ENCODE results near the gene PRSS53. TPM values are rescaled to one million over a fixed set of nuclear protein-coding genes. Genes with fewer than 3 reads are reported as not detected.

The PRSS53 gene
- total RNA-seq, 2 donors from 2014 or later: 7.4 to 12.1 TPM

GRCh38 chr16:31043898-31044481 lies 44.8 kb downstream of the PRSS53 start:
- Mint-ChIP-seq H3K36me3 (no peaks in the 10 kb centered on the region), H3K9me3 (no peaks in the 10 kb centered on the region), H3K27ac (peak overlapping the region in 1 of 2 donors; percentile 9)
- DNase-seq (ENCODE audit: low spot score in 2 of 2) (no peak), ATAC-seq (no peak)

- Mint-ChIP-seq H3K36me3 (no peaks in the 10 kb centered on the region), H3K27ac (no peak overlapping the region), H3K9me3 (no peaks in the 10 kb centered on the region)
- ATAC-seq (no peak), DNase-seq (ENCODE audit: low spot score in 2 of 2) (no peak)
Measured at GRCh38 chr16:31043352-31043751, 45.4 kb downstream of the PRSS53 start.

GRCh38 chr16:31042866-31043265 lies 45.9 kb downstream of the PRSS53 start:
- no peak for ATAC-seq
- H3K9me3 Mint-ChIP-seq: no peaks in the 10 kb centered on the region
- H3K27ac Mint-ChIP-seq: no peak overlapping the region

GRCh38 chr16:31038993-31039392 lies 49.8 kb downstream of the PRSS53 start:
- no peak for DNase-seq (ENCODE audit: low spot score in 2 of 2)
- H3K36me3 Mint-ChIP-seq: no peaks in the 10 kb centered on the region
- H3K9me3 Mint-ChIP-seq: no peaks in the 10 kb centered on the region
- peak overlapping the region; percentile 12 to 79 for H3K27ac Mint-ChIP-seq
- ATAC-seq: no peak

More at GRCh38 chr16:31042866-31043265, 45.9 kb downstream of the PRSS53 start:
- no peaks in the 10 kb centered on the region for H3K36me3 Mint-ChIP-seq
- no peak for DNase-seq (ENCODE audit: low spot score in 2 of 2)

- ATAC-seq: no peak
- peak overlapping the region in 1 of 2 donors; percentile 59 for H3K27ac Mint-ChIP-seq
- DNase-seq (ENCODE audit: low spot score in 2 of 2): no peak
- no peaks in the 10 kb centered on the region for H3K9me3 Mint-ChIP-seq
- H3K36me3 Mint-ChIP-seq: peaks cover 4 to 6% of the 10 kb centered on the region in 2 donors
Measured at GRCh38 chr16:31036691-31037090, 52.1 kb downstream of the PRSS53 start.

GRCh38 chr16:31033709-31034492 lies 54.8 kb downstream of the PRSS53 start:
- peak overlapping the region; percentile 85 to 98 for H3K27ac Mint-ChIP-seq
- H3K9me3 Mint-ChIP-seq: no peaks in the 10 kb centered on the region
- ATAC-seq: peak; percentile 41 to 59
- DNase-seq (ENCODE audit: low spot score in 2 of 2): peak; percentile 84 to 86
- peaks cover 4 to 6% of the 10 kb centered on the region in 2 donors for H3K36me3 Mint-ChIP-seq

Other genes with a start within 250 kb of the PRSS53 start
- gene BCL7C, start 194.9 kb downstream of the PRSS53 start, total RNA-seq: 10 to 100 TPM; 27.3 to 45.9 TPM
- under 1 TPM; 0.29 to 0.96 TPM for gene CTF1, start 192.3 kb downstream of the PRSS53 start, total RNA-seq
- gene FBXL19, start 165.4 kb downstream of the PRSS53 start, total RNA-seq: 10 to 100 TPM; 24.4 to 36.4 TPM
- 10 to 100 TPM in 1 of 2 donors, 1 to 10 TPM in 1; 7.3 to 17.1 TPM for gene ORAI3, start 139.9 kb downstream of the PRSS53 start, total RNA-seq
- 10 to 100 TPM; 24.5 to 34.1 TPM for gene SETD1A, start 131.2 kb downstream of the PRSS53 start, total RNA-seq
- gene HSD3B7, start 103.7 kb downstream of the PRSS53 start, total RNA-seq: 1 to 10 TPM; 4.1 to 9.2 TPM
- gene STX1B, start 78.3 kb downstream of the PRSS53 start, total RNA-seq: 1 to 10 TPM in 1 of 2 donors, under 1 TPM in 1; 0.87 to 4.5 TPM
- gene STX4, start 55.4 kb downstream of the PRSS53 start, total RNA-seq: 10 to 100 TPM; 63.4 to 66.1 TPM
- 10 to 100 TPM; 14.5 to 32.7 TPM for gene ZNF668, start 14.7 kb downstream of the PRSS53 start, total RNA-seq
- 10 to 100 TPM; 20.2 to 35.6 TPM for gene ZNF646, start 14.5 kb downstream of the PRSS53 start, total RNA-seq
- gene VKORC1, start 5.9 kb upstream of the PRSS53 start, total RNA-seq: 10 to 100 TPM; 41.4 to 91.4 TPM
- 10 to 100 TPM; 18.3 to 61.0 TPM for gene BCKDK, start 19.4 kb upstream of the PRSS53 start, total RNA-seq
- gene KAT8, start 28.7 kb upstream of the PRSS53 start, total RNA-seq: 10 to 100 TPM; 57.8 to 88.5 TPM
- gene PRSS8, start 46.8 kb upstream of the PRSS53 start, total RNA-seq: not detected
- 1 to 10 TPM; 1.0 to 1.1 TPM for gene PRSS36, start 61.1 kb upstream of the PRSS53 start, total RNA-seq
- 100 to 1,000 TPM; 486 to 763 TPM for gene FUS, start 91.2 kb upstream of the PRSS53 start, total RNA-seq
- gene PYCARD, start 113.8 kb upstream of the PRSS53 start, total RNA-seq: 10 to 100 TPM in 1 of 2 donors, 1 to 10 TPM in 1; 1.2 to 19.7 TPM
- under 1 TPM; 0.06 to 0.09 TPM for gene TRIM72, start 125.2 kb upstream of the PRSS53 start, total RNA-seq
- not detected for gene PYDC1, start 128.2 kb upstream of the PRSS53 start, total RNA-seq
- 1 to 10 TPM; 1.5 to 5.5 TPM for gene ITGAM, start 171.0 kb upstream of the PRSS53 start, total RNA-seq

Data from activated naive CD4-positive, alpha-beta T cell treated with anti-CD3 and anti-CD28 coated beads, Interleukin-2, amount 50 U/mL, for 72 hours (primary cell).